Subcutaneous adipose tissue (tissue), 4 donors: ENCODE measurements around the gene ABCC3. TPM values are rescaled to one million over a fixed set of nuclear protein-coding genes. Genes with fewer than 3 reads are reported as not detected.

Source experiments
- CTCF ChIP-seq: fragments of 450-650 bp; IDR thresholded peaks from one replicate; pipeline ENCODE4 v1.5.1; 2016; ENCODE audit warnings: low read depth, mild to moderate bottlenecking, control low read depth, antibody characterized with exemption, moderate library complexity
- total RNA-seq, 4 donors: library from RNA; depleted of rRNA; stranded (reverse); fragments of >200 nt; gene quantifications; one replicate each; pipeline ENCODE4 v1.1.0, GENCODE V29; 2016

The ABCC3 gene
- total RNA-seq, 4 donors from 2014 or later = 12.2 to 23.1 (median 15.5) TPM

GRCh38 chr17:50710650-50711049, 76.0 kb downstream of the ABCC3 start:
- TF ChIP-seq CTCF = no peak

GRCh38 chr17:50712641-50713040, 78.0 kb downstream of the ABCC3 start:
- TF ChIP-seq CTCF = no peak

- no peak for TF ChIP-seq CTCF
These were observed 80.8 kb downstream of the ABCC3 start for GRCh38 chr17:50715471-50715870.

- TF ChIP-seq CTCF = no peak
These were observed 84.7 kb downstream of the ABCC3 start, which contains the start of gene LUC7L3 for GRCh38 chr17:50719144-50719923. Gene LUC7L3, plus strand, starts transcription at chr17:50719603. Its CDS starts 130 bp downstream, at chr17:50719733.

GRCh38 chr17:50719924-50720794, 85.5 kb downstream of the ABCC3 start:
- no peak for TF ChIP-seq CTCF

- no peak for TF ChIP-seq CTCF
These were observed 86.7 kb downstream of the ABCC3 start for GRCh38 chr17:50721194-50722010.
